K562 (cell line): Measurements from ENCODE around the gene LIN28A. TPM values are rescaled to one million over a fixed set of nuclear protein-coding genes. Genes with fewer than 3 reads are reported as not detected.

ENCODE experiments used
- BRCA1 ChIP-seq, 2 experiments: fragments of 450-650 bp in 1 of 2; sonication (generic) in 1 of 2; formaldehyde crosslinking in 1 of 2; IDR thresholded peaks; 2 replicates each; pipeline versions ENCODE4 v1.5.0 to v1.6.1; 2017 to 2020; ENCODE audit warnings: mild to moderate bottlenecking in 1 of 2, missing genetic modification reagents in 1 of 2
- CBX1 ChIP-seq: sonication (generic); IDR thresholded peaks from 2 replicates; pipeline ENCODE4 v1.6.1; 2016; ENCODE audit warnings: antibody characterized with exemption, low read depth, mild to moderate bottlenecking
- CSDE1 ChIP-seq, 2 experiments: fragments of 450-650 bp; IDR thresholded peaks; 2 replicates each; pipeline ENCODE4 v1.6.1; 2016; ENCODE audit warnings: mild to moderate bottlenecking in 1 of 2
- HNRNPL ChIP-seq: fragments of 200-400 bp; formaldehyde crosslinking; IDR thresholded peaks from 2 replicates; pipeline ENCODE4 v1.6.1; 2017; ENCODE audit warnings: low read depth, mild to moderate bottlenecking, low read length
- KDM5B ChIP-seq: fragments of 200-600 bp; sonication (generic); IDR thresholded peaks from 2 replicates; pipeline ENCODE4 v1.6.1; 2012; ENCODE audit warnings: low read depth, mild to moderate bottlenecking, moderate library complexity, low read length, control low read depth, inconsistent platforms; ENCODE audit not compliant: insufficient replicate concordance
- MIER1 ChIP-seq: fragments of 450-650 bp; IDR thresholded peaks from 2 replicates; pipeline ENCODE4 v1.6.1; 2016; ENCODE audit warnings: antibody characterized with exemption, mild to moderate bottlenecking, low read depth
- PTBP1 ChIP-seq: fragments of 200-400 bp; formaldehyde crosslinking; IDR thresholded peaks from 2 replicates; pipeline ENCODE4 v1.6.1; 2017; ENCODE audit warnings: low read depth, low read length
- SIN3B ChIP-seq: fragments of 450-650 bp; IDR thresholded peaks from 2 replicates; pipeline ENCODE4 v1.6.1; 2017; ENCODE audit warnings: low read depth, mild to moderate bottlenecking, moderate library complexity
- STAT5B ChIP-seq: fragments of 250-450 bp; sonication (Bioruptor Pico); IDR thresholded peaks from 2 replicates; pipeline ENCODE4 v1.8.0; 2021; ENCODE audit warnings: mild to moderate bottlenecking, inconsistent platforms
- ZNF583 ChIP-seq: fragments of 250-450 bp; sonication (Bioruptor Pico); IDR thresholded peaks from 2 replicates; pipeline ENCODE4 v1.4.0; 2020
- ZNF785 ChIP-seq: fragments of 250-450 bp; sonication (Bioruptor Pico); IDR thresholded peaks from 2 replicates; pipeline ENCODE4 v1.4.0; 2020; ENCODE audit warnings: mild to moderate bottlenecking
- polyA plus RNA-seq, 8 experiments: library from polyadenylated mRNA; depleted of rRNA in 4 of 8; stranded (reverse) in 5 of 8; unstranded in 3 of 8; fragments of >200 nt; fragmentation: Nextera tagmentation in 2 of 8; fragmentation: Illumina TruSeq in 1 of 8; extraction: Ambion mirVana in 2 of 8; extraction: Trizol in 1 of 8; gene quantifications; 2 replicates each; pipeline versions ENCODE4 v1.2.1 to v1.2.3, GENCODE V29; 2011 to 2014; ENCODE audit warnings: inconsistent platforms in 1 of 8, missing spikeins in 1 of 8
- total RNA-seq, 7 experiments: library from RNA; depleted of rRNA in 6 of 7; stranded (reverse); fragments of >200 nt in 6 of 7; fragmentation: Illumina TruSeq in 2 of 7; extraction: Trizol in 2 of 7; gene quantifications; 2 replicates each; pipeline versions ENCODE4 v1.2.1 to v1.2.3, GENCODE V29; 2011 to 2021; ENCODE audit warnings: low replicate concordance in 1 of 7
- TF ChIP-seq, protein P1 (sequence below): fragments of 200-400 bp; formaldehyde crosslinking; IDR thresholded peaks from 2 replicates; pipeline ENCODE4 v1.6.1; 2017; ENCODE audit warnings: mild to moderate bottlenecking, low read depth, low read length, moderate library complexity
- TF ChIP-seq, protein P2 (sequence below): fragments of 250-450 bp; sonication (Bioruptor Pico); IDR thresholded peaks from 2 replicates; pipeline ENCODE4 v1.4.0; 2020; ENCODE audit warnings: mild to moderate bottlenecking, moderate library complexity, borderline replicate concordance

The LIN28A gene
- total and polyA plus RNA-seq, 9 of the 15 experiments (the other 6 are each of a cell fraction or from before 2014, with no cell fraction given), result 0.80 to 5.4 (median 3.9) TPM

DNA sequence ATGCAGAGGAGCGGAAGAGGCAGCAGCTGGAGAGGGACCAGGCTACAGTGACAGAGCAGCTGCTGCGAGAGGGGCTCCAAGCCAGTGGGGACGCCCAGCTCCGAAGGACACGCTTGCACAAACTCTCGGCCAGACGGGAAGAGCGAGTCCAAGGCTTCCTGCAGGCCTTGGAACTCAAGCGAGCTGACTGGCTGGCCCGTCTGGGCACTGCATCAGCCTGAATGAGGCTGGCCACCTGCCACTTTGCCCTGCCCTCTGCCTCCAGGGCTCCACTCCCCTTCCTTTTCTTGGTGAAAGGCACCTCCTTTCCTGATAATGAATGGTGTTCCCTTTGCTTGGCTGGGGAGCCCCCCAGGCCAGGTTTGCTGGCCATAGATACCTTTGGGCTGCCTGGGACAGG lies 58.3 kb downstream of the LIN28A start (continued):
- no peak for TF ChIP-seq CBX1
- TF ChIP-seq KDM5B, result peak; percentile 29
- TF ChIP-seq HNRNPL, result no peak
- no peak for TF ChIP-seq ZNF785
- TF ChIP-seq, protein P1, sequence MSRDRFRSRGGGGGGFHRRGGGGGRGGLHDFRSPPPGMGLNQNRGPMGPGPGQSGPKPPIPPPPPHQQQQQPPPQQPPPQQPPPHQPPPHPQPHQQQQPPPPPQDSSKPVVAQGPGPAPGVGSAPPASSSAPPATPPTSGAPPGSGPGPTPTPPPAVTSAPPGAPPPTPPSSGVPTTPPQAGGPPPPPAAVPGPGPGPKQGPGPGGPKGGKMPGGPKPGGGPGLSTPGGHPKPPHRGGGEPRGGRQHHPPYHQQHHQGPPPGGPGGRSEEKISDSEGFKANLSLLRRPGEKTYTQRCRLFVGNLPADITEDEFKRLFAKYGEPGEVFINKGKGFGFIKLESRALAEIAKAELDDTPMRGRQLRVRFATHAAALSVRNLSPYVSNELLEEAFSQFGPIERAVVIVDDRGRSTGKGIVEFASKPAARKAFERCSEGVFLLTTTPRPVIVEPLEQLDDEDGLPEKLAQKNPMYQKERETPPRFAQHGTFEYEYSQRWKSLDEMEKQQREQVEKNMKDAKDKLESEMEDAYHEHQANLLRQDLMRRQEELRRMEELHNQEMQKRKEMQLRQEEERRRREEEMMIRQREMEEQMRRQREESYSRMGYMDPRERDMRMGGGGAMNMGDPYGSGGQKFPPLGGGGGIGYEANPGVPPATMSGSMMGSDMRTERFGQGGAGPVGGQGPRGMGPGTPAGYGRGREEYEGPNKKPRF, result no peak
- TF ChIP-seq CSDE1 (IDR thresholded peaks at IDR 0.05), result no peak
- no peak for TF ChIP-seq SIN3B
- no peak for TF ChIP-seq BRCA1 (IDR thresholded peaks at IDR 0.05)
- no peak for TF ChIP-seq BRCA1 (CRISPR knock-in tag; IDR thresholded peaks at IDR 0.05)
- TF ChIP-seq MIER1, result no peak
- TF ChIP-seq, protein P2, sequence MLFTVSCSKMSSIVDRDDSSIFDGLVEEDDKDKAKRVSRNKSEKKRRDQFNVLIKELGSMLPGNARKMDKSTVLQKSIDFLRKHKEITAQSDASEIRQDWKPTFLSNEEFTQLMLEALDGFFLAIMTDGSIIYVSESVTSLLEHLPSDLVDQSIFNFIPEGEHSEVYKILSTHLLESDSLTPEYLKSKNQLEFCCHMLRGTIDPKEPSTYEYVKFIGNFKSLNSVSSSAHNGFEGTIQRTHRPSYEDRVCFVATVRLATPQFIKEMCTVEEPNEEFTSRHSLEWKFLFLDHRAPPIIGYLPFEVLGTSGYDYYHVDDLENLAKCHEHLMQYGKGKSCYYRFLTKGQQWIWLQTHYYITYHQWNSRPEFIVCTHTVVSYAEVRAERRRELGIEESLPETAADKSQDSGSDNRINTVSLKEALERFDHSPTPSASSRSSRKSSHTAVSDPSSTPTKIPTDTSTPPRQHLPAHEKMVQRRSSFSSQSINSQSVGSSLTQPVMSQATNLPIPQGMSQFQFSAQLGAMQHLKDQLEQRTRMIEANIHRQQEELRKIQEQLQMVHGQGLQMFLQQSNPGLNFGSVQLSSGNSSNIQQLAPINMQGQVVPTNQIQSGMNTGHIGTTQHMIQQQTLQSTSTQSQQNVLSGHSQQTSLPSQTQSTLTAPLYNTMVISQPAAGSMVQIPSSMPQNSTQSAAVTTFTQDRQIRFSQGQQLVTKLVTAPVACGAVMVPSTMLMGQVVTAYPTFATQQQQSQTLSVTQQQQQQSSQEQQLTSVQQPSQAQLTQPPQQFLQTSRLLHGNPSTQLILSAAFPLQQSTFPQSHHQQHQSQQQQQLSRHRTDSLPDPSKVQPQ, result no peak
- no peak for TF ChIP-seq ZNF583 (CRISPR knock-in tag)
- no peak for TF ChIP-seq STAT5B (CRISPR knock-in tag)
- TF ChIP-seq PTBP1, result no peak
